Liver (tissue), 9 donors: ENCODE data around the gene DNAJC7. TPM values are rescaled to one million over a fixed set of nuclear protein-coding genes. Genes with fewer than 3 reads are reported as not detected.

Experiments
- DNase-seq: peaks from one replicate; pipeline ENCODE4 v3.0.0-alpha.2; 2017; ENCODE audit warnings: low spot score
- H3K27ac ChIP-seq, 2 donors: one replicate each; pipeline ENCODE4 v1.7.0; 2013; ENCODE audit warnings: inconsistent platforms in 2 of 2, low read length in 2 of 2, control low read depth in 1 of 2, low read depth in 1 of 2, mild to moderate bottlenecking in 1 of 2
- H3K27me3 ChIP-seq, 4 donors: one replicate each; pipeline versions ENCODE4 v1.6.1 to v1.7.0; 2013; ENCODE audit warnings: low read length in 3 of 4, inconsistent platforms in 1 of 4, mild to moderate bottlenecking in 1 of 4, moderate library complexity in 1 of 4; ENCODE audit not compliant: control insufficient read depth in 4 of 4, insufficient read depth in 4 of 4
- H3K36me3 ChIP-seq, 4 donors: one replicate each; pipeline versions ENCODE4 v1.6.1 to v1.7.0; 2013; ENCODE audit warnings: low read length in 3 of 4, mild to moderate bottlenecking in 3 of 4, low read depth in 1 of 4, moderate library complexity in 1 of 4; ENCODE audit not compliant: control insufficient read depth in 4 of 4, insufficient read depth in 3 of 4
- H3K4me1 ChIP-seq, 4 donors: one replicate each; pipeline versions ENCODE4 v1.6.1 to v1.7.0; 2013; ENCODE audit warnings: low read length in 3 of 4, mild to moderate bottlenecking in 3 of 4, moderate library complexity in 1 of 4; ENCODE audit not compliant: control insufficient read depth in 4 of 4, insufficient read depth in 4 of 4
- H3K4me3 ChIP-seq, 3 donors: one replicate each; pipeline versions ENCODE4 v1.6.1 to v1.7.0; 2013; ENCODE audit warnings: low read length in 3 of 3, control low read depth in 1 of 3, low read depth in 1 of 3, mild to moderate bottlenecking in 1 of 3
- H3K9ac ChIP-seq, 2 donors: one replicate each; pipeline ENCODE4 v1.7.0; 2013; ENCODE audit warnings: low read length in 2 of 2, mild to moderate bottlenecking in 2 of 2, moderate library complexity in 2 of 2, control low read depth in 1 of 2, low read depth in 1 of 2
- H3K9me3 ChIP-seq, 4 donors: one replicate each; pipeline versions ENCODE4 v1.6.1 to v1.7.0; 2013; ENCODE audit warnings: low read length in 3 of 4; ENCODE audit not compliant: control insufficient read depth in 4 of 4
- EGR1 ChIP-seq, 2 donors: IDR thresholded peaks; 2 replicates each; pipeline ENCODE4 v1.6.1; 2016 to 2018; ENCODE audit warnings: antibody characterized with exemption in 2 of 2, low read depth in 2 of 2
- FOXA1 ChIP-seq: IDR thresholded peaks from 2 replicates; pipeline ENCODE4 v1.6.1; 2016; ENCODE audit warnings: antibody characterized with exemption
- FOXA2 ChIP-seq: IDR thresholded peaks from 2 replicates; pipeline ENCODE4 v1.6.1; 2016; ENCODE audit warnings: antibody characterized with exemption
- GABPA ChIP-seq, 2 donors: IDR thresholded peaks in 1 of 2; conservative IDR thresholded peaks in 1 of 2; 2 replicates each; pipeline ENCODE4 v1.6.1; 2016; ENCODE audit warnings: antibody characterized with exemption in 2 of 2, mild to moderate bottlenecking in 1 of 2, moderate library complexity in 1 of 2
- HNF4A ChIP-seq, 2 donors: conservative IDR thresholded peaks; 2 replicates each; pipeline ENCODE4 v1.6.1; 2016; ENCODE audit warnings: antibody characterized with exemption in 2 of 2, mild to moderate bottlenecking in 2 of 2
- HNF4G ChIP-seq: IDR thresholded peaks from 2 replicates; pipeline ENCODE4 v1.6.1; 2016; ENCODE audit warnings: antibody characterized with exemption
- JUND ChIP-seq, 2 donors: IDR thresholded peaks; 2 replicates each; pipeline ENCODE4 v1.6.1; 2016; ENCODE audit warnings: antibody characterized with exemption in 2 of 2
- NR2F2 ChIP-seq: IDR thresholded peaks from 2 replicates; pipeline ENCODE4 v1.6.1; 2016; ENCODE audit warnings: antibody characterized with exemption
- RXRA ChIP-seq, 2 donors: IDR thresholded peaks; 2 replicates each; pipeline ENCODE4 v1.6.1; 2017 to 2018; ENCODE audit warnings: antibody characterized with exemption in 2 of 2, mild to moderate bottlenecking in 1 of 2
- SP1 ChIP-seq: IDR thresholded peaks from 2 replicates; pipeline ENCODE4 v1.6.1; 2018; ENCODE audit warnings: antibody characterized with exemption, mild to moderate bottlenecking
- TAF1 ChIP-seq: conservative IDR thresholded peaks from 2 replicates; pipeline ENCODE4 v1.6.1; 2016; ENCODE audit warnings: antibody characterized with exemption, mild to moderate bottlenecking
- YY1 ChIP-seq: IDR thresholded peaks from 2 replicates; pipeline ENCODE4 v1.6.1; 2016; ENCODE audit warnings: antibody characterized with exemption, mild to moderate bottlenecking
- whole genome bisulfite sequencing: extraction: QIAGEN DNeasy Blood & Tissue Kit; methylation state at CpG from one replicate; pipeline ENCODE4 v1.1.7; 2013; 5-methylcytosine and 5-hydroxymethylcytosine counted together
- polyA plus RNA-seq, 2 donors: library from polyadenylated mRNA; stranded (reverse) in 1 of 2; unstranded in 1 of 2; fragments of 200-250 nt in 1 of 2; fragments of >200 nt in 1 of 2; fragmentation: Nextera tagmentation in 1 of 2; extraction: Ambion mirVana in 1 of 2; gene quantifications; one replicate each; pipeline versions ENCODE4 v1.2.1 to v1.2.3, GENCODE V29; 2013 to 2015
- total RNA-seq, 2 donors: library from RNA; depleted of rRNA; stranded (reverse); fragments of >200 nt; gene quantifications; one replicate each; pipeline ENCODE4 v1.2.3, GENCODE V29; 2014
- TF ChIP-seq, protein P1 (sequence below): IDR thresholded peaks from 2 replicates; pipeline ENCODE4 v1.6.1; 2016; ENCODE audit warnings: antibody characterized with exemption, mild to moderate bottlenecking
- TF ChIP-seq, protein P2 (sequence below): fragments of 150-350 bp; IDR thresholded peaks from 2 replicates; pipeline ENCODE4 v1.5.1; 2017; ENCODE audit warnings: improper control_type of control experiment, low read depth, low read length; ENCODE audit not compliant: missing input control
- TF ChIP-seq, protein P3 (sequence below): IDR thresholded peaks from 2 replicates; pipeline ENCODE4 v1.6.1; 2016; ENCODE audit warnings: antibody characterized with exemption
- TF ChIP-seq, protein P4 (sequence below): IDR thresholded peaks from 2 replicates; pipeline ENCODE4 v1.6.1; 2016; ENCODE audit warnings: antibody characterized with exemption
- TF ChIP-seq, protein P5 (sequence below): IDR thresholded peaks from 2 replicates; pipeline ENCODE4 v1.6.1; 2016; ENCODE audit warnings: antibody characterized with exemption
- donor health status: healthy.
- donor health status: healthy.
- donor health status: healthy.
- donor health status: healthy.
- donor health status: healthy.

The DNAJC7 gene
- total and polyA plus RNA-seq, 4 donors: 28.7 to 33.9 (median 30.6) TPM

DNA sequence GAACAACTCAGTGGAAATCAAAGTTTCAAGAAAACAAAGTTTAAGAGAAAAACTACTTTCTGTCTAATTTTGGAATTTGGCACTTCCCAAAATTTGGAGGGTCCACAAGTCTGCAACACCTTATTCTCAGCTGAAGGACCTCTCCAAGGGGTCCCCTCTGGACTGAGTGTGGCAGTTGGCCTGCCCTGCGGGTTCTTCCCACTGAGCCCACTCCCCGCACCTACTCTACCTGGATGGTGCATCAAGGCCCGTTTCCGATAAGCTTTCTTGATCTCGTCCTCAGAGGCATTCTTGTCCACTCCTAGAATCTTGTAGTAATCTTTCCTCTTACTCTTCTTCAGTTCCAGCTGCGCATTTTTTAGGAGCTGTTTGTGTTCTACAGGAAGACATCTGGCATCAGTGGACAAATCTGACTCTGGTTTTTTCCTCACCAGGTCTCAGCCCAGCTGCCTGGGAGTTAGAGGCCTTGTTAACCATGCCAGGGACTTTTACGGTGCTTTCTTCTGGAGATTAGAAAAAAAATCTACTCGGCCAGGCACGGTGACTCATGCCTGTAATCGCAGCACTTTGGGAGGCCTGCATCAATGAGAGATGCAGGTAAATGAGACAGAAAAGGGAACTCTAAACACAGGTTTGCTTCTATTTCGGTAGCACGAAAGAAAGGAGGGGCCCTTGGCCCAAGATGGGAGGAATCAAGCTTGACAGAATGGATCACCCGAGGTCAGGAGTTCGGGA lies 35.0 kb downstream of the DNAJC7 start:
- peaks cover 24 to 59% (median 42%) of the 10 kb centered on the region in 4 donors for H3K36me3 ChIP-seq
- H3K4me3 ChIP-seq: no peak overlapping the region
- WGBS: 95% methylated on average over 14 of the region's 14 CpGs
- H3K4me1 ChIP-seq: peaks cover 0 to 4% (median 3%) of the 10 kb centered on the region in 4 donors
- no peaks in the 10 kb centered on the region for H3K27me3 ChIP-seq
- no peak for DNase-seq
- no peak overlapping the region for H3K9ac ChIP-seq
- no peak for TF ChIP-seq TAF1
- TF ChIP-seq, protein P1, sequence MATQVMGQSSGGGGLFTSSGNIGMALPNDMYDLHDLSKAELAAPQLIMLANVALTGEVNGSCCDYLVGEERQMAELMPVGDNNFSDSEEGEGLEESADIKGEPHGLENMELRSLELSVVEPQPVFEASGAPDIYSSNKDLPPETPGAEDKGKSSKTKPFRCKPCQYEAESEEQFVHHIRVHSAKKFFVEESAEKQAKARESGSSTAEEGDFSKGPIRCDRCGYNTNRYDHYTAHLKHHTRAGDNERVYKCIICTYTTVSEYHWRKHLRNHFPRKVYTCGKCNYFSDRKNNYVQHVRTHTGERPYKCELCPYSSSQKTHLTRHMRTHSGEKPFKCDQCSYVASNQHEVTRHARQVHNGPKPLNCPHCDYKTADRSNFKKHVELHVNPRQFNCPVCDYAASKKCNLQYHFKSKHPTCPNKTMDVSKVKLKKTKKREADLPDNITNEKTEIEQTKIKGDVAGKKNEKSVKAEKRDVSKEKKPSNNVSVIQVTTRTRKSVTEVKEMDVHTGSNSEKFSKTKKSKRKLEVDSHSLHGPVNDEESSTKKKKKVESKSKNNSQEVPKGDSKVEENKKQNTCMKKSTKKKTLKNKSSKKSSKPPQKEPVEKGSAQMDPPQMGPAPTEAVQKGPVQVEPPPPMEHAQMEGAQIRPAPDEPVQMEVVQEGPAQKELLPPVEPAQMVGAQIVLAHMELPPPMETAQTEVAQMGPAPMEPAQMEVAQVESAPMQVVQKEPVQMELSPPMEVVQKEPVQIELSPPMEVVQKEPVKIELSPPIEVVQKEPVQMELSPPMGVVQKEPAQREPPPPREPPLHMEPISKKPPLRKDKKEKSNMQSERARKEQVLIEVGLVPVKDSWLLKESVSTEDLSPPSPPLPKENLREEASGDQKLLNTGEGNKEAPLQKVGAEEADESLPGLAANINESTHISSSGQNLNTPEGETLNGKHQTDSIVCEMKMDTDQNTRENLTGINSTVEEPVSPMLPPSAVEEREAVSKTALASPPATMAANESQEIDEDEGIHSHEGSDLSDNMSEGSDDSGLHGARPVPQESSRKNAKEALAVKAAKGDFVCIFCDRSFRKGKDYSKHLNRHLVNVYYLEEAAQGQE: no peak
- TF ChIP-seq, protein P2, sequence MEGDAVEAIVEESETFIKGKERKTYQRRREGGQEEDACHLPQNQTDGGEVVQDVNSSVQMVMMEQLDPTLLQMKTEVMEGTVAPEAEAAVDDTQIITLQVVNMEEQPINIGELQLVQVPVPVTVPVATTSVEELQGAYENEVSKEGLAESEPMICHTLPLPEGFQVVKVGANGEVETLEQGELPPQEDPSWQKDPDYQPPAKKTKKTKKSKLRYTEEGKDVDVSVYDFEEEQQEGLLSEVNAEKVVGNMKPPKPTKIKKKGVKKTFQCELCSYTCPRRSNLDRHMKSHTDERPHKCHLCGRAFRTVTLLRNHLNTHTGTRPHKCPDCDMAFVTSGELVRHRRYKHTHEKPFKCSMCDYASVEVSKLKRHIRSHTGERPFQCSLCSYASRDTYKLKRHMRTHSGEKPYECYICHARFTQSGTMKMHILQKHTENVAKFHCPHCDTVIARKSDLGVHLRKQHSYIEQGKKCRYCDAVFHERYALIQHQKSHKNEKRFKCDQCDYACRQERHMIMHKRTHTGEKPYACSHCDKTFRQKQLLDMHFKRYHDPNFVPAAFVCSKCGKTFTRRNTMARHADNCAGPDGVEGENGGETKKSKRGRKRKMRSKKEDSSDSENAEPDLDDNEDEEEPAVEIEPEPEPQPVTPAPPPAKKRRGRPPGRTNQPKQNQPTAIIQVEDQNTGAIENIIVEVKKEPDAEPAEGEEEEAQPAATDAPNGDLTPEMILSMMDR: no peak
- no peak for TF ChIP-seq FOXA1
- TF ChIP-seq RXRA (IDR thresholded peaks at IDR 0.05): no peak
- TF ChIP-seq NR2F2: no peak
- TF ChIP-seq, protein P3, sequence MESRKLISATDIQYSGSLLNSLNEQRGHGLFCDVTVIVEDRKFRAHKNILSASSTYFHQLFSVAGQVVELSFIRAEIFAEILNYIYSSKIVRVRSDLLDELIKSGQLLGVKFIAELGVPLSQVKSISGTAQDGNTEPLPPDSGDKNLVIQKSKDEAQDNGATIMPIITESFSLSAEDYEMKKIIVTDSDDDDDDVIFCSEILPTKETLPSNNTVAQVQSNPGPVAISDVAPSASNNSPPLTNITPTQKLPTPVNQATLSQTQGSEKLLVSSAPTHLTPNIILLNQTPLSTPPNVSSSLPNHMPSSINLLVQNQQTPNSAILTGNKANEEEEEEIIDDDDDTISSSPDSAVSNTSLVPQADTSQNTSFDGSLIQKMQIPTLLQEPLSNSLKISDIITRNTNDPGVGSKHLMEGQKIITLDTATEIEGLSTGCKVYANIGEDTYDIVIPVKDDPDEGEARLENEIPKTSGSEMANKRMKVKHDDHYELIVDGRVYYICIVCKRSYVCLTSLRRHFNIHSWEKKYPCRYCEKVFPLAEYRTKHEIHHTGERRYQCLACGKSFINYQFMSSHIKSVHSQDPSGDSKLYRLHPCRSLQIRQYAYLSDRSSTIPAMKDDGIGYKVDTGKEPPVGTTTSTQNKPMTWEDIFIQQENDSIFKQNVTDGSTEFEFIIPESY: no peak
- TF ChIP-seq, protein P4, sequence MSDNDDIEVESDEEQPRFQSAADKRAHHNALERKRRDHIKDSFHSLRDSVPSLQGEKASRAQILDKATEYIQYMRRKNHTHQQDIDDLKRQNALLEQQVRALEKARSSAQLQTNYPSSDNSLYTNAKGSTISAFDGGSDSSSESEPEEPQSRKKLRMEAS: no peak
- no peak for TF ChIP-seq YY1
- TF ChIP-seq FOXA2: no peak
- TF ChIP-seq, protein P5, sequence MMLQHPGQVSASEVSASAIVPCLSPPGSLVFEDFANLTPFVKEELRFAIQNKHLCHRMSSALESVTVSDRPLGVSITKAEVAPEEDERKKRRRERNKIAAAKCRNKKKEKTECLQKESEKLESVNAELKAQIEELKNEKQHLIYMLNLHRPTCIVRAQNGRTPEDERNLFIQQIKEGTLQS: no peak
- no peak for TF ChIP-seq EGR1 (IDR thresholded peaks at IDR 0.05; ENCODE audit: low read depth in 2 of 2)
- TF ChIP-seq HNF4G: no peak
- no peak for TF ChIP-seq GABPA (IDR thresholded peaks at IDR 0.05 in 1 of 2, conservative IDR thresholded peaks at IDR 0.05 in 1 of 2)
- TF ChIP-seq SP1: no peak
- TF ChIP-seq HNF4A (conservative IDR thresholded peaks at IDR 0.05): no peak
- TF ChIP-seq JUND (IDR thresholded peaks at IDR 0.05): no peak
- no peak overlapping the region for H3K27ac ChIP-seq
- H3K9me3 ChIP-seq: no peaks in the 10 kb centered on the region
